Muscle of leg (tissue), 11 donors: ENCODE measurements around the gene COL18A1. TPM values are rescaled to one million over a fixed set of nuclear protein-coding genes. Genes with fewer than 3 reads are reported as not detected.

Source experiments
- DNase-seq: peaks from one replicate; pipeline ENCODE4 v3.0.0; 2013
- H3K27ac ChIP-seq: one replicate; pipeline ENCODE4 v1.5.1; 2013; ENCODE audit warnings: mild to moderate bottlenecking, low read length, control low read depth
- H3K27me3 ChIP-seq: one replicate; pipeline ENCODE4 v1.6.1; 2013; ENCODE audit warnings: low read length; ENCODE audit not compliant: control insufficient read depth, insufficient read depth
- H3K36me3 ChIP-seq: one replicate; pipeline ENCODE4 v1.6.1; 2013; ENCODE audit warnings: low read length; ENCODE audit not compliant: control insufficient read depth, insufficient read depth
- H3K4me1 ChIP-seq: one replicate; pipeline ENCODE4 v1.6.1; 2013; ENCODE audit warnings: low read length; ENCODE audit not compliant: control insufficient read depth, insufficient read depth
- H3K4me3 ChIP-seq: one replicate; pipeline ENCODE4 v1.5.1; 2013; ENCODE audit warnings: low read length, control low read depth
- H3K9me3 ChIP-seq: replicated peaks from 2 replicates; pipeline ENCODE4 v1.6.1; 2013; ENCODE audit warnings: low read depth, low read length; ENCODE audit not compliant: control insufficient read depth
- WGBS: methylation state at CpG from one replicate; pipeline ENCODE4 v1.1.5; 2013; ENCODE audit warnings: missing lambda C conversion rate; ENCODE audit not compliant: insufficient coverage; 5-methylcytosine and 5-hydroxymethylcytosine counted together
- polyA plus RNA-seq, 8 donors: library from polyadenylated mRNA; unstranded; fragments of 120-200 nt; gene quantifications; one replicate each; pipeline versions ENCODE4 v1.2.1 to v1.2.3, GENCODE V29; 2013; ENCODE audit warnings: inconsistent platforms in 1 of 8, low replicate concordance in 1 of 8; ENCODE audit not compliant: insufficient read length in 8 of 8, insufficient read depth in 1 of 8
- total RNA-seq: library from RNA; stranded (reverse); fragments of 120-200 nt; gene quantifications from one replicate; pipeline ENCODE4 v1.2.4, GENCODE V29; 2013

Gene COL18A1
- total and polyA plus RNA-seq, 9 donors: 58.4 to 141 (median 95.6) TPM

GRCh38 chr21:45477176-45478114 lies 72.5 kb downstream of the COL18A1 start:
- Histone ChIP-seq H3K27ac (no peak overlapping the region), H3K4me3 (no peak overlapping the region), H3K9me3 (no peaks in the 10 kb centered on the region), H3K36me3 (peaks cover 38% of the 10 kb centered on the region), H3K4me1 (peaks cover 17% of the 10 kb centered on the region), H3K27me3 (no peaks in the 10 kb centered on the region)
- DNase-seq: no peak
- 70% methylated on average over 42 of the region's 44 CpGs for WGBS

GRCh38 chr21:45478115-45478801 lies 73.3 kb downstream of the COL18A1 start:
- Histone ChIP-seq H3K4me3 (no peak overlapping the region), H3K4me1 (peaks cover 14% of the 10 kb centered on the region), H3K27me3 (no peaks in the 10 kb centered on the region), H3K36me3 (peaks cover 40% of the 10 kb centered on the region), H3K27ac (peak overlapping the region; percentile 55), H3K9me3 (no peaks in the 10 kb centered on the region)
- 52% methylated on average over 22 of the region's 32 CpGs for WGBS
- DNase-seq: peak; percentile 77

- WGBS: 94% methylated on average over 22 of the region's 31 CpGs
- peaks cover 17% of the 10 kb centered on the region for H3K4me1 ChIP-seq
- DNase-seq: no peak
- no peak overlapping the region for H3K4me3 ChIP-seq
- peaks cover 45% of the 10 kb centered on the region for H3K36me3 ChIP-seq
- no peaks in the 10 kb centered on the region for H3K9me3 ChIP-seq
- H3K27ac ChIP-seq: peak overlapping the region; percentile 55
- no peaks in the 10 kb centered on the region for H3K27me3 ChIP-seq
These were observed 74.1 kb downstream of the COL18A1 start for GRCh38 chr21:45478816-45479669.

GRCh38 chr21:45479691-45480675 lies 75.0 kb downstream of the COL18A1 start:
- Histone ChIP-seq H3K4me1 (peaks cover 17% of the 10 kb centered on the region), H3K27me3 (no peaks in the 10 kb centered on the region), H3K9me3 (no peaks in the 10 kb centered on the region), H3K4me3 (no peak overlapping the region), H3K36me3 (peaks cover 45% of the 10 kb centered on the region), H3K27ac (no peak overlapping the region)
- WGBS: 89% methylated on average over 31 of the region's 37 CpGs
- no peak for DNase-seq

- no peak overlapping the region for H3K4me3 ChIP-seq
- H3K4me1 ChIP-seq: peaks cover 17% of the 10 kb centered on the region
- WGBS: 90% methylated on average over 32 of the region's 35 CpGs
- DNase-seq: no peak
- peaks cover 45% of the 10 kb centered on the region for H3K36me3 ChIP-seq
- no peak overlapping the region for H3K27ac ChIP-seq
- H3K27me3 ChIP-seq: no peaks in the 10 kb centered on the region
- H3K9me3 ChIP-seq: no peaks in the 10 kb centered on the region
These were observed 75.9 kb downstream of the COL18A1 start for GRCh38 chr21:45480701-45481500.

GRCh38 chr21:45481566-45481965 lies 76.6 kb downstream of the COL18A1 start:
- H3K4me3 ChIP-seq: no peak overlapping the region
- no peaks in the 10 kb centered on the region for H3K9me3 ChIP-seq
- H3K27ac ChIP-seq: no peak overlapping the region
- DNase-seq: no peak
- WGBS: 96% methylated on average over 14 of the region's 16 CpGs
- H3K36me3 ChIP-seq: peaks cover 40% of the 10 kb centered on the region
- H3K27me3 ChIP-seq: no peaks in the 10 kb centered on the region
- H3K4me1 ChIP-seq: peaks cover 17% of the 10 kb centered on the region

GRCh38 chr21:45481977-45482898 lies 77.3 kb downstream of the COL18A1 start:
- no peak overlapping the region for H3K4me3 ChIP-seq
- H3K4me1 ChIP-seq: peaks cover 17% of the 10 kb centered on the region
- peaks cover 37% of the 10 kb centered on the region for H3K36me3 ChIP-seq
- no peak overlapping the region for H3K27ac ChIP-seq
- 93% methylated on average over 32 of the region's 33 CpGs for WGBS
- DNase-seq: no peak
- H3K27me3 ChIP-seq: no peaks in the 10 kb centered on the region
- no peaks in the 10 kb centered on the region for H3K9me3 ChIP-seq
